Osteoblast (primary cell): ENCODE measurements around the gene VENTX. TPM values are rescaled to one million over a fixed set of nuclear protein-coding genes. Genes with fewer than 3 reads are reported as not detected.
"Not testable (repeated sequence)": the region's sequence is repeated elsewhere in the genome, so short reads cannot be mapped to it uniquely, and the experiment has no call there.

Experiments
- DNase-seq: peaks from one replicate; pipeline ENCODE4 v3.0.0; 2011; ENCODE audit warnings: low spot score, mixed read lengths; ENCODE audit not compliant: insufficient read length; ENCODE audit errors: missing footprints
- H2AFZ ChIP-seq: 2 replicates; pipeline ENCODE4 v1.6.0; 2011; ENCODE audit warnings: mild to moderate bottlenecking, low read length
- H3K27ac ChIP-seq: 2 replicates; pipeline ENCODE4 v1.5.1; 2011; ENCODE audit warnings: mild to moderate bottlenecking, low read depth, low read length, moderate library complexity
- H3K27me3 ChIP-seq: 2 replicates; pipeline ENCODE4 v1.6.0; 2012; ENCODE audit warnings: mild to moderate bottlenecking, control low read depth, inconsistent platforms, low read length, moderate library complexity; ENCODE audit not compliant: insufficient read depth
- H3K36me3 ChIP-seq: 2 replicates; pipeline ENCODE4 v1.5.1; 2011; ENCODE audit warnings: mild to moderate bottlenecking, low read length, control low read depth, moderate library complexity; ENCODE audit not compliant: insufficient read depth
- H3K4me1 ChIP-seq: 2 replicates; pipeline ENCODE4 v1.5.1; 2011; ENCODE audit warnings: mild to moderate bottlenecking, low read length, control low read depth, moderate library complexity; ENCODE audit not compliant: insufficient read depth
- H3K4me2 ChIP-seq: 2 replicates; pipeline ENCODE4 v1.6.0; 2011; ENCODE audit warnings: mild to moderate bottlenecking, low read length; ENCODE audit not compliant: insufficient read depth
- H3K4me3 ChIP-seq: fragments of 200-600 bp; sonication (generic); 3 replicates; pipeline ENCODE4 v1.5.1; 2012; ENCODE audit warnings: mild to moderate bottlenecking, low read length, inconsistent platforms; ENCODE audit not compliant: insufficient read depth
- H3K79me2 ChIP-seq: 2 replicates; pipeline ENCODE4 v1.6.0; 2012; ENCODE audit warnings: mild to moderate bottlenecking, low read length, control low read depth, inconsistent platforms; ENCODE audit not compliant: insufficient read depth
- H3K9me3 ChIP-seq: 2 replicates; pipeline ENCODE4 v1.5.1; 2011; ENCODE audit warnings: low read depth, low read length, control low read depth
- H4K20me1 ChIP-seq: 2 replicates; pipeline ENCODE4 v1.6.0; 2012; ENCODE audit warnings: mild to moderate bottlenecking, low read length, control low read depth; ENCODE audit not compliant: insufficient read depth
- total RNA-seq: library from RNA; depleted of rRNA; stranded (reverse); fragments of >200 nt; gene quantifications from 2 replicates; pipeline ENCODE4 v1.2.3, GENCODE V29; 2012
- TF ChIP-seq, protein P1 (sequence below): IDR thresholded peaks from 2 replicates; pipeline ENCODE4 v1.5.1; 2011; ENCODE audit warnings: mild to moderate bottlenecking, low read depth, low read length, moderate library complexity; ENCODE audit errors: extremely low read depth

Gene VENTX
- total RNA-seq, 1 donor, result not detected

DNA sequence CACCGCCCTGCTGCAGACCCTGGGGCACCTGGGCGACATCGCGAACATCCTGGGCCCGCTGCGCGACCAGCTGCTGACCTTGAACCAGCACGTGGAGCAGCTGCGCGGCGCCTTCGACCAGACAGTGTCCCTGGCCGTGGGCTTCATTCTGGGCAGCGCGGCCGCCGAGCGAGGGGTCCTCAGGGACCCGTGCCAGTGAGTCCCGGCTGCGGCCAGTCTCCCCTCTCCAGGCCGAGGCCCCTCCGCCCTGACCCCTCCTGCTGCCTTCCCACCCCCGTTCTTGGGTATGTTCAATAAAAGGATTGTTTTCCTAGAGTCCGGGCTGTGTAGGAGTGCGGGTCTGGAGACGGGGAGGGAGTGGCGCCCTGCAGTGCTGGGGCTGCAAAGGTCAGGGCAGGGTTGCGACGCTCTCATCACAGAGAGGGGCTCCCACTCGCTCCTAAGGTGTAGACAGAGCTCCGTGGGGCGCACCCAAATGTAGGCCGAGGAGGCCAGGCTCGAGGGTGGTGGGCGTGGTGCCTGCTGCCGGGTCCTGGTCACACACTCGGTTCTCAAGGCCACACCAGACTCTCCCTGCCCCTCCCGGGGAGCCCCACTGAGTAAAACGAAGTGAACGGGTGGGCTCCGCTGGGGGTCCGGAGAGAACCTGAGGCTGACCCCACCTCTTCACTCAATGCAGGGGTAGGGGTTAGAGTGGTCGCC is 6.3 kb upstream of the VENTX start:
- no peaks in the 10 kb centered on the region for H3K36me3 ChIP-seq
- H3K27me3 ChIP-seq, result peaks cover 54% of the 10 kb centered on the region
- no peak for DNase-seq
- H3K27ac ChIP-seq, result no peak overlapping the region
- H3K4me2 ChIP-seq, result no peak overlapping the region
- H3K79me2 ChIP-seq, result no peaks in the 10 kb centered on the region
- no peaks in the 10 kb centered on the region for H3K4me1 ChIP-seq
- H4K20me1 ChIP-seq, result no peaks in the 10 kb centered on the region
- no peaks in the 10 kb centered on the region for H3K9me3 ChIP-seq
- H2AFZ ChIP-seq, result no peak overlapping the region
- no peak overlapping the region for H3K4me3 ChIP-seq
- TF ChIP-seq, protein P1, sequence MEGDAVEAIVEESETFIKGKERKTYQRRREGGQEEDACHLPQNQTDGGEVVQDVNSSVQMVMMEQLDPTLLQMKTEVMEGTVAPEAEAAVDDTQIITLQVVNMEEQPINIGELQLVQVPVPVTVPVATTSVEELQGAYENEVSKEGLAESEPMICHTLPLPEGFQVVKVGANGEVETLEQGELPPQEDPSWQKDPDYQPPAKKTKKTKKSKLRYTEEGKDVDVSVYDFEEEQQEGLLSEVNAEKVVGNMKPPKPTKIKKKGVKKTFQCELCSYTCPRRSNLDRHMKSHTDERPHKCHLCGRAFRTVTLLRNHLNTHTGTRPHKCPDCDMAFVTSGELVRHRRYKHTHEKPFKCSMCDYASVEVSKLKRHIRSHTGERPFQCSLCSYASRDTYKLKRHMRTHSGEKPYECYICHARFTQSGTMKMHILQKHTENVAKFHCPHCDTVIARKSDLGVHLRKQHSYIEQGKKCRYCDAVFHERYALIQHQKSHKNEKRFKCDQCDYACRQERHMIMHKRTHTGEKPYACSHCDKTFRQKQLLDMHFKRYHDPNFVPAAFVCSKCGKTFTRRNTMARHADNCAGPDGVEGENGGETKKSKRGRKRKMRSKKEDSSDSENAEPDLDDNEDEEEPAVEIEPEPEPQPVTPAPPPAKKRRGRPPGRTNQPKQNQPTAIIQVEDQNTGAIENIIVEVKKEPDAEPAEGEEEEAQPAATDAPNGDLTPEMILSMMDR, result no peak

DNA sequence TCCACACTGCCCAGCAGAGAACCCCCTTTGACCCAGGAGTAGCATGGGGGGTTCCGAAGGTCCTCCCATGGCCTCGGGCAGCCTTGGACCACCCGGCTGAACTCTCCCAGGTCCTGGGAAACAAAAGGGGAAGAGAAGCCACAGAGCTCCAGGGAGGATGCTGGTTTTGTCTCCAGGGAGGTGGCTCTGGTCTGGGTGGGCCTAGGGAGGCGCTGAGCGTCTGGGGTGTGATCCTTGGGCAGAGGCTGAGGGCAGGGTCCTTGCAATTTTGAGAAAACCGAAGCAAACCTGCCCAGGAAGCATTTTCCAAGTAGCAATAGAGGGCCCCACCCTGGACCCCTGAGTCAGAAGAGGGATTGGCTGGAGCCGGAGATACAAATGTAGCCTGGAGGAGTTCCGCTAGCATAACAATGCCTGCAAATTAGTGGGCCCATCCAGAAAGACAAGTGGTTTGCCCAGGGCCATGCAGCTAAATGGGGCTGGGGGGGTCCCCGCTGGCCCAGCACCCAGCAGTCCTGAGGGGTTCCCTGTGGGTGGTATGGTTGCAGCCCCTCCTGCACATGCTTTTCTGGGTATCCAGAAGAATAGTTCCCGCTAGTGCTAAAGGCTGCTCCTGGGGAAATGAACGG is 5.6 kb upstream of the VENTX start:
- H3K79me2 ChIP-seq, result no peaks in the 10 kb centered on the region
- H3K36me3 ChIP-seq, result no peaks in the 10 kb centered on the region
- H4K20me1 ChIP-seq, result no peaks in the 10 kb centered on the region
- no peak overlapping the region for H2AFZ ChIP-seq
- H3K9me3 ChIP-seq, result no peaks in the 10 kb centered on the region
- DNase-seq, result peak; percentile 90
- no peak overlapping the region for H3K4me2 ChIP-seq
- H3K4me1 ChIP-seq, result no peaks in the 10 kb centered on the region
- TF ChIP-seq, protein P1, result no peak
- H3K4me3 ChIP-seq, result no peak overlapping the region
- H3K27me3 ChIP-seq, result peaks cover 57% of the 10 kb centered on the region
- H3K27ac ChIP-seq, result no peak overlapping the region

DNA sequence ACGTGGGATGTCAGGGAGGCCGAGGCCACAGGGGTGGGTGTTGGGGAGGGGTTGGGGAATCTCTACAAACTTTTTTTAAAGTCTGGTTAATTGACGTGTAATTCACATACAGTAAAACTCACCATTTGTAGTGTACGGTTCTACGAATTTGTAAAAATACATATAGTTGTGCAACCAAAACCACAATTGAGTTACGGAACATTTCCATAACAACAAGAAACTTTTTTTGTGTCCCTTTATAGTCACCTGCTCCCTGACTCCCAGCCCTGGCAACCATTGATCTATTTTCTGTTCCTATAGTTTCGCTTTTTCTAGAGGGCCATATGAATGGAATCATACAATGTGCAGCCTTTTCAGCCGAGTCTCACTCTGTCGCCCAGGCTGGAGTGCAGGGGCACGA is 2.9 kb upstream of the VENTX start:
- not testable (repeated sequence) for H3K4me3 ChIP-seq, H2AFZ ChIP-seq, DNase-seq, H4K20me1 ChIP-seq, H3K27ac ChIP-seq, H3K4me2 ChIP-seq, H3K36me3 ChIP-seq, H3K9me3 ChIP-seq, H3K4me1 ChIP-seq, H3K79me2 ChIP-seq
- peaks cover 60% of the 10 kb centered on the region for H3K27me3 ChIP-seq

DNA sequence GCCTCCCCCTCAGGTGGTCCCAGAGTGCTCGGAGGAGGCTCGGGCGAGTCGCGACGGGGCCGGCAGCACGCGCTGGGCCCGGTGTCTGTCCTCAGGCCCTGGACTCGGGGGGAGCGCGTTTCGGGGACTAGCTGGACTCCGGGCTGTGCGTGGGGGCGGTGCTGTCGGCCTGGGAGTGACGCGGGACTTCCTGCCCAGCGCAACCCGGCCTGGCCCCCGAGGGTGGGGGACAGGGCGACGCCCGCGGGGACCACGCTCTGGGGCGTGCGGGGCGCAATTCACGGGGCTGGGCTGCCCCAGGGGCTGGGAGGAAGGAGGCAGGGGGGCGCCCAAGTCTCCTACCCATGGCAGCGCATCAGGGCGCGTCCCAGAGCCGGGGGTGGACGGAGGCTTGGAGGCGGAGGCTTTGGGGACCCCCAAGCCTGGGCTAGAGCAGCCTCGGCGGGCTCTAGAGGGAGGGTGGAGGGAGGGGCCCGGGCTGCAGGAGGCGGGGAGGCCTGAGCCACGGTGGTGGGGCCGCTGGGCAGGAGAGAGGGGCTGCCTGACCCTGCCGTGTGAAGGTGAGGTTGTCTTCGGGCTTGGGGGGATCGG is 2.3 kb upstream of the VENTX start:
- Histone ChIP-seq H3K79me2 (no peaks in the 10 kb centered on the region), H3K4me1 (no peaks in the 10 kb centered on the region), H3K27ac (no peak overlapping the region), H3K4me3 (no peak overlapping the region), H3K4me2 (no peak overlapping the region), H3K9me3 (no peaks in the 10 kb centered on the region), H3K27me3 (peaks cover 60% of the 10 kb centered on the region), H2AFZ (no peak overlapping the region), H4K20me1 (no peaks in the 10 kb centered on the region), H3K36me3 (no peaks in the 10 kb centered on the region)
- TF ChIP-seq, protein P1, result no peak
- DNase-seq, result no peak
